Cerebellar cortex (tissue), 1 donor: Measurements from ENCODE around the gene PDP2.

ENCODE experiments used
- DNase-seq: peaks from one replicate; pipeline ENCODE4 v3.0.0-alpha.2; 2015; ENCODE audit warnings: low spot score

PDP2 gene

DNA sequence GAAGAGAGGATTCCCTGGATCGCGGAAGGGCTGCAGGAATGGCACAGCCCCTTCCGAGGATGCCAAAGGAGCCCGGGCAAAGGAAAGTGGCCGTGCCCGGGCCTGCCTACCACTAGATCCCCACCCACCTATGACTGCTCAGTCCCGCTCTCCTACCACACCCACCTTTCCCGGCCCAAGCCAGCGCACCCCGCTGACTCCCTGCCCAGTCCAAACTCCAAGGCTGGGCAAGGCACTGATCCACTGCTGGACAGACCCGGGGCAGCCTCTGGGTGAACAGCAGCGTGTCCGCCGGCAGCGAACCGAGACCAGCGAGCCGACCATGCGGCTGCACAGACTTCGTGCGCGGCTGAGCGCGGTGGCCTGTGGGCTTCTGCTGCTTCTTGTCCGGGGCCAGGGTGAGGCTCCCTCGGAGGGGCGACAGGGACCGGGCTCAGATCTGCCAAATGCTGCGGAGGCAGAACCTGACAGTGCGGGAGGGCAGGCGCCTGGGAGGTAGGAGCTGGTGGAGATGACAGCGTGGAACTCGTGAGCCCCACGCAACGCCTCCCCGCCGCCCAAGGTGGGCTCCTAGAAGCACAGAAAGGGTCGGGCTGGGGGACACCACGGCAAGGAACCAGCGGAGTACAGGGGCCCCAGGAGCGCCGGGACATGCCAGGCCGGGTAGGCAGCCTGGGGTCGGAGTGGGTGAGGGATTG, 55.1 kb downstream of the PDP2 start, which contains the start of gene CES2:
CES2 (plus strand) TSS at position 203 of the 698 bp plus-strand sequence; CDS start at position 323, 120 bp downstream.
- no peak for DNase-seq

- no peak for DNase-seq
Observed at GRCh38 chr16:66936462-66936861, 56.1 kb downstream of the PDP2 start.

DNA sequence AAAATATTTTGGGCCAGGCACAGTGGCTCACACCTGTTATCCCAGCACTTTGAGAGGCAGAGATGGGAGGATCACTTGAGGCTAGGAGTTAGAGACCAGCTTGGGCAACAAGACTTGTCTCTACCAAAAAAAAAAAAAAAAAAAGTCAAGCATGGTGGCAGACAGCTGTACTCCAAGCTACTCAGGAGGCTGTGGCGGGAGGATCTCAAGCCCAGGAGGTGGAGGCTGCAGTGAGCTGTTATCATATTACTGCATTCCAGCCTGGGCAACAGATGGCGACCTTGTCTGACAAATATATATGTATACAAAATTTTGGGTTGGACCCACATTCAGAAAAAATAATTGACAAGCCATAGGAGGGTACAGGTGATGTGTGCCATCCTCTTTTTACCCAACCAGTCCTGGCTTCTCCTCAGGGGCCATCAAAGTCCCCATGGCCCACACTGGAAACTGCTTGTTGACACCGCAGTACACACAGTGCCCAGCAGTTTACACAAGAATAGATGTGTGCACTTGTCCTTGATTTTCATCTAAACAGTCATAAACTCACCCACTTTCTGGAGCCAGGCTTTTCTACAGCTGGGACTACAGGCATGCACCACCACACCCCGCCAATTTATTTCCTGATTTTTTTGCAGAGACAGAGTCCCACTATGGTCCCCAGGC, 56.7 kb downstream of the PDP2 start:
- DNase-seq: no peak

DNA sequence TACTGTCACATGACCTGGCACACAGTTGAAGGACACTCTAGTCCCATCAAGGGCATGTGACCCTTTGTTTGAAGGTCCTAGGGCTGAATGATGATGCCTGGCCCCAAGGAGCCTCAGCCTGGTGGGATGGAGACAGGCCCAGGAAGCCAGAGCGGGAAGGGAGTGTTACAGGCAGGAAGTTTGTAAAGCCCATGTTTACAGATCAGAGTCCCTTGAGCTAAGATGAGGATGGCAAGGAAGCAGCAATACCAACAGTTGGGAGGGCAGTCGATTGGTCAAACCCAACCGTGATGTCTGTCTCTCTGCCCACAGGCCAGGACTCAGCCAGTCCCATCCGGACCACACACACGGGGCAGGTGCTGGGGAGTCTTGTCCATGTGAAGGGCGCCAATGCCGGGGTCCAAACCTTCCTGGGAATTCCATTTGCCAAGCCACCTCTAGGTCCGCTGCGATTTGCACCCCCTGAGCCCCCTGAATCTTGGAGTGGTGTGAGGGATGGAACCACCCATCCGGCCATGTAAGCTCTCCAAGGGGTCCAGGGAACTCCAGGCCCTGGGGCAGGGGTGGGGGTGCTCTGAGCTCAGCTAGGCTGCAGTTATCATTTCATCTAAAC, 57.5 kb downstream of the PDP2 start:
- DNase-seq: no peak

GRCh38 chr16:66939366-66939765, 59.1 kb downstream of the PDP2 start:
- no peak for DNase-seq

DNA sequence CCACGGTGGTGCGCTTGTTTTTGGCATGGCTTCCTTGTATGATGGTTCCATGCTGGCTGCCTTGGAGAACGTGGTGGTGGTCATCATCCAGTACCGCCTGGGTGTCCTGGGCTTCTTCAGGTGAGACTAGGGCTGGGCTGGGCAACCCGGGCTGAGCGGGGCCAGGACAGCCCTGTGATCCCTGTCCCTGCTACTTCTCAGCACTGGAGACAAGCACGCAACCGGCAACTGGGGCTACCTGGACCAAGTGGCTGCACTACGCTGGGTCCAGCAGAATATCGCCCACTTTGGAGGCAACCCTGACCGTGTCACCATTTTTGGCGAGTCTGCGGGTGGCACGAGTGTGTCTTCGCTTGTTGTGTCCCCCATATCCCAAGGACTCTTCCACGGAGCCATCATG, 59.9 kb downstream of the PDP2 start:
- no peak for DNase-seq
